Activated CD8-positive, alpha-beta memory T cell treated with anti-CD3 and anti-CD28 coated beads for 36 hours (primary cell): ENCODE data around the gene NEO1. TPM values are rescaled to one million over a fixed set of nuclear protein-coding genes. Genes with fewer than 3 reads are reported as not detected.

Experiments used
- CTCF ChIA-PET: fragments of 350-600 bp; sonication (Branson Sonifier 250); formaldehyde crosslinking; loops from one replicate; lab custom pipeline; 2021; ENCODE audit warnings: antibody characterized with exemption; lab: Charles Lee
- POLR2A ChIA-PET: fragments of 350-600 bp; sonication (Branson Sonifier 250); formaldehyde crosslinking; loops from one replicate; lab custom pipeline; 2021; ENCODE audit warnings: antibody characterized with exemption; lab: Charles Lee
- total RNA-seq, 2 experiments: library from RNA; stranded (reverse); gene quantifications; one replicate each; pipeline ENCODE4 v1.2.3, GENCODE V29; 2021

NEO1 gene
- total RNA-seq, 2 experiments from 2014 or later = 5.4 to 7.6 TPM

DNA sequence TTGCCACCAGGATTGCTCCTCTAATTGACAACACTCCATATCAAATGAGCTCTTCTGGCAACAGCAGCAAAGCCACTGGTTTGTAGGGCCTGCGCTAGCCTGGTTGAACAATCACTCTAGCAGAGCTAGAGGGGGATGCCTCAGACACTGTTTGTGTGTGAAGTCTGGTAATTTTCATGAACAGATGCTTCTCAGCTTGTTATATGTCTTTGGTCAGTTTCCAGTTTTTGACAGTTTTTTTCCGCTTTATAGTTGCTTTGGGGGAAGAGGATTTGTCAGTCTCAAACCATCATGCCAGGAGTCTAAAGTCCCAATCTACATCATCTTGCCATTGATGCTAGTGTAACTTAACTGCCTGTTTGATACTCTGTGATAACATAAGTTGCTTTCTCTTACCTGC lies 180.5 kb downstream of the NEO1 start:
- ChIA-PET POLR2A (no interaction called here), CTCF (no interaction called here)

DNA sequence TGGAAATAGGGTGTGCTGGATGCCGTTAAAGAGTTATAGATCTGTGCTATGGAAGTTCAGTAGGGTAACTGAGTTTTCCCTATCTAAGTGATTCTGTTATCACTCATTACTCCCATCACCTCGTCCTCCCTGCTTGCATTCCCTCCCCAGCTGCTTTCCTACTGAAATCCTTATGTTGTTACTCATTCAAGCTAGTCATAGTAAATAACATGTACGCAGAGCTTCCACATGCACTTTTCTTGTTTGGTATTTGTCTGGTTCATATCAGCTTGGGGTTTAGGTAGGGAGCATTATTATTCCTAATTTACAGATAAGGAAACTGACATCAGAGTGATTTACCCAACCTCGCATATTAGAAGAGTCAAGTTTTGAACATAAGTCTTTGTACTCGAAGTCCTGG lies 181.4 kb downstream of the NEO1 start:
- ChIA-PET POLR2A (no interaction called here), CTCF (no interaction called here)

DNA sequence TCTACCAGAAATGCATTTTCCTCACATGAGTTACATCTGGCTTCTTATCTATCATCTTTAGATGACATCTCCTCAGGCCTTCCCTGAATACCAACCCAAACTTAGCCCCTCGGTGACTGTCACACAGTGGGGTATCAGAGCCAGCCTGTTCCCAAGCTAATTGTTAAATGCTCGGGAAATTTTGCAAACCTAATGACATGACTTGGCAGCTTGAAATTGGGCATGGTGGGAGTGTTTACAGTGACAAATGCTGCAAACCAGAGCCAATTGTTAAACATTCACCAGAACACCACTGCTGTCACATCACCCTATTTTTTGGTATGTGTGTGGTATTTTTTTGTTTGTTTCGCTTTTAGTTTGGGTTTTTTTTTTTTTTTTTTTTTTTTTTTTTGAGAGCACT lies 185.6 kb downstream of the NEO1 start:
- POLR2A ChIA-PET = no interaction called here
- CTCF ChIA-PET = interaction anchor here (0.6 to 0.7 kb wide), 3 partner anchors 30 to 1953 kb away, joined by 3 read pairs; no protein-coding TSS in a partner anchor

GRCh38 chr15:73239564-73240215 lies 187.4 kb downstream of the NEO1 start:
- CTCF ChIA-PET = interaction anchor here (0.6 to 3.4 kb wide), 3 partner anchors 26 to 471 kb away, joined by 3 to 13 read pairs (median 11); no protein-coding TSS in a partner anchor
- POLR2A ChIA-PET = no interaction called here

DNA sequence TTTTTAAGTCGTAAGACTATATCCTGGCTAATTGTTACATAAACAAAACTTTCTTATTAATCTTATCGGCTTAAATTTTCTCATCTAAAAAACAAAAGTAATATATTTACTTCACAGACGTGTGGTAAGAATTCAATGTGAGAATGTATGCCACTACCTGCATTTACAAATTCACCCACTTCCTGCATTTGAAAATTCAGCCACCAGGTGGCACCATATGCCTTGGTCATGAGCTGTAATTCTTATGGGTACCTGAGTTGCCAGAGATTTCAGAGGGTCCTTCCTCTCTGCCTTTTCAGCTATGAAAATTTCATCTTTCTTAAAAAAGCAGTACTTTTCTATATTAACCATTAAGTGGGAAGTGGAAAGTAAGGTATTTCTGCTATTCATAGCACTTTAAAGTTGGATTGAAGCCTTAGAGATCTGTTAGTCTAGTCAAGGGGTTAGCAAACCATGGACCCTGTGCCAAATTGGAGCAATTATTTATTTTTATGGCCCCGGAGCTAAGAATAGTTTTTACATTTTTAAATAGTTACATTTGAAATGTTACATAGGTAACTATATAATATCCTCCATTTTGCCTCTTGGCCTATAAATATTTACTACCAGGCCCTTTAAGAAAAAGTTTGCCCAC lies 188.7 kb downstream of the NEO1 start:
- ChIA-PET POLR2A (no interaction called here), CTCF (interaction anchor here (0.7 to 3.4 kb wide), 11 partner anchors 17 to 456 kb away, joined by 3 to 13 read pairs (median 3); no protein-coding TSS in a partner anchor)

GRCh38 chr15:73244333-73244732 lies 192.1 kb downstream of the NEO1 start:
- ChIA-PET CTCF (interaction anchor here (0.6 to 1.4 kb wide), 2 partner anchors 21 to 149 kb away, joined by 3 to 4 read pairs; no protein-coding TSS in a partner anchor), POLR2A (no interaction called here)

DNA sequence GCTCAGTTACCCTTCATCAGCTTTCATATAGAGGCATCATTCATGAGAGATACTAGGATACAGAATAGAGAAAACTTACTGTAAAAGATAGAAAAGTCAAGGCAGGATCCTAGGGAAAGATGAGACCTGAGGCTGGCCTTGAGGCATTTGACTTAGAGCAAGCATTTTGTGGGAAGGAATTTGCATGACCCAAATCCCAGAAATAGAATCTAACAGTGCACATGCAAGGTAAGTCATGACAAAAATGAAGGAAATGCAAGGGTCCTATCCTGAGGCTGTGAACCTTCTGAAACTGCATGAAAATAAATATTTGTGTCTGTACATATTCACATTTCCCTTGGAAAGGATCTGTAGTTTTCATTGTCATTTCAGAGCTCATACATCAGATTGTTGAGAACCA lies 194.2 kb downstream of the NEO1 start:
- ChIA-PET CTCF (interaction anchor here (0.8 kb wide), 1 partner anchor 19 kb away, joined by 3 read pairs; no protein-coding TSS in a partner anchor), POLR2A (no interaction called here)

GRCh38 chr15:73246898-73247297 lies 194.6 kb downstream of the NEO1 start:
- CTCF ChIA-PET = no interaction called here
- POLR2A ChIA-PET = interaction anchor here (0.6 kb wide), 1 partner anchor 27 kb away, joined by 3 read pairs; no protein-coding TSS in a partner anchor

GRCh38 chr15:73247331-73247730 lies 195.1 kb downstream of the NEO1 start:
- CTCF ChIA-PET = no interaction called here
- POLR2A ChIA-PET = interaction anchor here (0.6 kb wide), 1 partner anchor 27 kb away, joined by 3 read pairs; no protein-coding TSS in a partner anchor

GRCh38 chr15:73249499-73249898 lies 197.2 kb downstream of the NEO1 start:
- ChIA-PET CTCF (no interaction called here), POLR2A (no interaction called here)

DNA sequence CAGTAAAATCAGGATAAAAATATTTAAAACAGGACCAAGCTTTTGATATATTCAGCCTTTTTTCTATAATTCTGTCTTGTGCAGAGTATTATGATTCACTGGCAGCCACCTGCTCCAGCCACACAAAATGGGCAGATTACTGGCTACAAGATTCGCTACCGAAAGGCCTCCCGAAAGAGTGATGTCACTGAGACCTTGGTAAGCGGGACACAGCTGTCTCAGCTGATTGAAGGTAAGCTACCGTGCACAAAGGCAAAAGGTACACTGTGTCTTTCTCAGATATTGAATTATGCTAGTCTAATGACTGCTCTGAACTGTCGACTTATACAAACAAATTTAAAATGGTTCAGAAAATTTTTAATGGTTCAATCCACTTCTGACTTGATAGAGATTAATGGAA lies 202.3 kb downstream of the NEO1 start:
- ChIA-PET CTCF (no interaction called here), POLR2A (no interaction called here)

GRCh38 chr15:73258271-73259108 lies 206.2 kb downstream of the NEO1 start:
- CTCF ChIA-PET = interaction anchor here (1.1 to 1.4 kb wide), 2 partner anchors 15 to 17 kb away, joined by 4 read pairs; no protein-coding TSS in a partner anchor
- POLR2A ChIA-PET = no interaction called here

DNA sequence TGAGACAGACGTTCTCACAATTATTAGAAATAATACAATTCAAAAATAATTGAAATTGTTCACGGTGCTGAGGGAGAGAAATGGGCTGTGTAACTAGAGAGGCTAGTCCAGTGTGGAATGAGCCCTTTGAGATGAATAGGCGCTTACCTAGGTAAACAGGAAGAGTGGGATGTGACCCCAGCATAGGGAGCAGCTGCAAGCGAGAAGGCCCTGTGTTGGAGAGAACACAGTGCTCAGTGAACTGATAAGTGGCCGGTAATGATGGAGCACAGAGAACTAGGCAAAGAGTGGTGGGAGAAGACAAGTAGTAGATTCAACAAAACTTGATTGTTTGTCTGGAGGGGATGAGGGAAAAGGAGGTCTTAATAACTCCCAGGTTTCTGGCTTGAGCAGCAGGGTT lies 212.6 kb downstream of the NEO1 start:
- CTCF ChIA-PET = interaction anchor here (1.0 to 2.1 kb wide), 7 partner anchors 9 to 506 kb away, joined by 3 to 11 read pairs (median 5); no protein-coding TSS in a partner anchor
- POLR2A ChIA-PET = no interaction called here

GRCh38 chr15:73265536-73266153 lies 213.4 kb downstream of the NEO1 start:
- CTCF ChIA-PET = interaction anchor here (0.6 to 2.1 kb wide), 11 partner anchors 8 to 613 kb away, joined by 3 to 11 read pairs (median 3); no protein-coding TSS in a partner anchor

DNA sequence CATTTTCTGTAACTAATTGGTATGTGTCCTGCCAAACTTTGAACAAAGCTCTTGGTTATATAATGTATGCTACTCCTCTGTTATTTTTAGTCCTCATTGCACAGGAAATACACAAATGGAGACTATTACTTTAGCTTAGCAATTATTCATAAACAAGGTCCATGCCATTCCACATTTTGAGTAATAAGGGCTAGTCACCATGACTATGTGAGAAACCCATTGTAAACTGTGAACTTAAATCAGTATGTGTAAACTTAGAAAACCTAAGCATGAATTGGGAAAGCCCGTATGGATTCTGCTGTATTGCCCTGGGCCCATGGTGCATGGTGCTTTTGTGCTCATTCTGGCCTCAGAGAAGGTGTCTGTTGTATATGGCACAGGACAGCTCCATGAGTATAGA lies 216.2 kb downstream of the NEO1 start:
- POLR2A ChIA-PET = no interaction called here
- CTCF ChIA-PET = interaction anchor here (1.1 to 1.2 kb wide), 2 partner anchors 27 to 669 kb away, joined by 3 to 4 read pairs; no protein-coding TSS in a partner anchor

More at GRCh38 chr15:73265536-73266153, 213.4 kb downstream of the NEO1 start:
- POLR2A ChIA-PET = no interaction called here

- CTCF ChIA-PET = no interaction called here
- POLR2A ChIA-PET = no interaction called here
These were observed 218.3 kb downstream of the NEO1 start for GRCh38 chr15:73270366-73271097.

GRCh38 chr15:73273181-73274002 lies 221.1 kb downstream of the NEO1 start:
- CTCF ChIA-PET = interaction anchor here (0.5 to 2.4 kb wide), 7 partner anchors 8 to 1293 kb away, joined by 3 to 13 read pairs (median 4); no protein-coding TSS in a partner anchor
- POLR2A ChIA-PET = no interaction called here
